Activated T-helper 2 cell treated with anti-CD3 and anti-CD28 coated beads, Interferon-gamma antibody, Interleukin-2, Interleukin-4, amounts not matched to agents 10 μg/mL and 5 μg/mL and 100 μg/mL, durations not matched to agents 14 hours and 24 hours and 36 hours (primary cell): ENCODE data around the gene B4GALT4. TPM values are rescaled to one million over a fixed set of nuclear protein-coding genes. Genes with fewer than 3 reads are reported as not detected.
"Not testable (repeated sequence)": the region's sequence is repeated elsewhere in the genome, so short reads cannot be mapped to it uniquely, and the experiment has no call there.

Experiments used
- DNase-seq: peaks from one replicate; pipeline ENCODE4 v3.0.0; 2021; ENCODE audit warnings: low spot score
- H3K27ac Mint-ChIP-seq: one replicate; pipeline ENCODE4 v1.8.0; 2021; ENCODE audit warnings: mixed read lengths
- H3K27me3 Mint-ChIP-seq: one replicate; pipeline ENCODE4 v1.8.0; 2021; ENCODE audit warnings: low read depth, mixed read lengths
- H3K36me3 Mint-ChIP-seq: one replicate; pipeline ENCODE4 v1.8.0; 2021; ENCODE audit warnings: low read depth, mixed read lengths
- H3K4me1 Mint-ChIP-seq: one replicate; pipeline ENCODE4 v1.8.0; 2021; ENCODE audit warnings: low read depth, mixed read lengths
- H3K4me3 Mint-ChIP-seq: one replicate; pipeline ENCODE4 v1.8.0; 2021; ENCODE audit warnings: low read depth, mild to moderate bottlenecking, moderate library complexity, mixed read lengths
- H3K9me3 Mint-ChIP-seq: one replicate; pipeline ENCODE4 v1.8.0; 2021; ENCODE audit warnings: mixed read lengths
- intact Hi-C: fragments of 100-400 bp; cut with micrococcal nuclease; formaldehyde crosslinking; loops from one replicate; pipeline ENCODE4 v1.15.1; 2023
- total RNA-seq: library from RNA; stranded (reverse); gene quantifications from 2 replicates; pipeline ENCODE4 v1.2.3, GENCODE V29; 2022

B4GALT4 gene
- total RNA-seq, 1 donor from 2014 or later, result 20.1 TPM

DNA sequence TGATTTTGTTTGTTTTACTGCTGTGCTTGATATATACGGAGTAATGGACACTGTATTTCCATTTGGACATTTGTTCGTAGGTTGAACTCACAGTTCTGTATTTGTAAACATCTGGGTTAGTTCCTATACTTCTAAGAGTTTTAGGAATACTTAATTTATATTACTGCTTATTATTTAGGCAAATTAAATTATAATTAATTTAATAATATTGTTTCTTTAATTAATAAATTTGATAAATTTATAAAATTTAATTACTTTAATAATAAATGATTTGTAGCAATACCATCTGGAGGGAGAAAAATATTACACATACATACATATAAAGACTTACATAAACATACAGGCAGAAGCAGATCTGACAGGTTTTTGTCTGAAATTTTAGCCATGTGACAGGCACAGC, 14.5 kb upstream of the B4GALT4 start:
- H3K4me3 Mint-ChIP-seq, result no peak overlapping the region
- H3K27me3 Mint-ChIP-seq, result peaks cover 17% of the 10 kb centered on the region
- no peaks in the 10 kb centered on the region for H3K4me1 Mint-ChIP-seq
- no peaks in the 10 kb centered on the region for H3K9me3 Mint-ChIP-seq
- intact Hi-C loops, result no loop called here
- H3K27ac Mint-ChIP-seq, result no peak overlapping the region
- no peak for DNase-seq
- no peaks in the 10 kb centered on the region for H3K36me3 Mint-ChIP-seq

DNA sequence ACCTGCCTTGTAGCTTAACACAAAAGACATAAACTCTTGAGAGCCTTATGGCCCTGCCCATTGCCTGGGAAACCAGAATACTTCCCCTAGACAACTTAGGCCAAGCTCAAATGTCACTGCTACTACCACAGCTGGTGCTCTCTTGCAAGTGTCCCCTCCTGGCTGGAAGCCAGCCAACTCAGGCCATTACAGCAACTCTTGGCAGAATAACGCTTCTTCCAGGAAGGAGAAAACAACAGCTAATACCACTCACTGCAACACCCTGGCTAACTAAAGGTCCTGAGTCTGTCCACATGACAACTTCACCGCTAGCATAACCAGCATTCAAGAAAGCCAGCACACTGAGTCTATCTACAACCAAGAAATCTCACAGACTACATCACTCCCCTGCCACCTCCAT, 5.1 kb upstream of the B4GALT4 start:
- no peaks in the 10 kb centered on the region for H3K36me3 Mint-ChIP-seq
- H3K4me3 Mint-ChIP-seq, result no peak overlapping the region
- H3K27ac Mint-ChIP-seq, result no peak overlapping the region
- intact Hi-C loops, result no loop called here
- peaks cover 6% of the 10 kb centered on the region for H3K4me1 Mint-ChIP-seq
- peaks cover 19% of the 10 kb centered on the region for H3K9me3 Mint-ChIP-seq
- DNase-seq, result no peak
- H3K27me3 Mint-ChIP-seq, result peaks cover 9% of the 10 kb centered on the region

DNA sequence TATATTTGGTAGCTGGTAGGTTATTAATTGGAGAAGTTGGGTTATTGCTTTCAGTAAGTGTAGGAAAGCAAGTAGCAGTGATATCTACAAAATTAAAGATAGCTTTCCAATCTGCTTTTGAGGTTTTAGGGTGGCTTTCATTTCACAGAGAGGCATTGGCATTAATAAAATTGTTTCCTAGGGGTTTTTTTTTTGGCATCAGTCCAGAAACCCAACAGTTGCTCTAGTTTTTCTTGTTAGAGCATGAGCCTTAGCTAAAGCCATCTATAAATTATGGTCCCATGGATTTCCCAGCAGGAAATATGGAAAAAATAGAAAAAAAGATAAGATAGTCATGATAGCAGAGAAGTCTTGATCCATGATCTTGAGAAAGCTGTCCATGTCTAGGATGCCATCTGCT, 3.0 kb upstream of the B4GALT4 start:
- peaks cover 15% of the 10 kb centered on the region for H3K4me1 Mint-ChIP-seq
- DNase-seq, result no peak
- H3K4me3 Mint-ChIP-seq, result no peak overlapping the region
- intact Hi-C loops, result loop anchor here (5.0 kb wide), 1 partner anchor 254 kb away; the partner anchor contains the start of gene TIMMDC1
- H3K36me3 Mint-ChIP-seq, result no peaks in the 10 kb centered on the region
- no peak overlapping the region for H3K27ac Mint-ChIP-seq
- H3K27me3 Mint-ChIP-seq, result no peaks in the 10 kb centered on the region
- peaks cover 10% of the 10 kb centered on the region for H3K9me3 Mint-ChIP-seq

GRCh38 chr3:119243058-119243529, 2.4 kb upstream of the B4GALT4 start:
- H3K27ac Mint-ChIP-seq, H3K36me3 Mint-ChIP-seq, H3K4me3 Mint-ChIP-seq, H3K9me3 Mint-ChIP-seq, H3K27me3 Mint-ChIP-seq, DNase-seq: not testable (repeated sequence)
- peaks cover 16% of the 10 kb centered on the region for H3K4me1 Mint-ChIP-seq
- intact Hi-C loops, result loop anchor here (5.0 kb wide), 1 partner anchor 254 kb away; the partner anchor contains the start of gene TIMMDC1

DNA sequence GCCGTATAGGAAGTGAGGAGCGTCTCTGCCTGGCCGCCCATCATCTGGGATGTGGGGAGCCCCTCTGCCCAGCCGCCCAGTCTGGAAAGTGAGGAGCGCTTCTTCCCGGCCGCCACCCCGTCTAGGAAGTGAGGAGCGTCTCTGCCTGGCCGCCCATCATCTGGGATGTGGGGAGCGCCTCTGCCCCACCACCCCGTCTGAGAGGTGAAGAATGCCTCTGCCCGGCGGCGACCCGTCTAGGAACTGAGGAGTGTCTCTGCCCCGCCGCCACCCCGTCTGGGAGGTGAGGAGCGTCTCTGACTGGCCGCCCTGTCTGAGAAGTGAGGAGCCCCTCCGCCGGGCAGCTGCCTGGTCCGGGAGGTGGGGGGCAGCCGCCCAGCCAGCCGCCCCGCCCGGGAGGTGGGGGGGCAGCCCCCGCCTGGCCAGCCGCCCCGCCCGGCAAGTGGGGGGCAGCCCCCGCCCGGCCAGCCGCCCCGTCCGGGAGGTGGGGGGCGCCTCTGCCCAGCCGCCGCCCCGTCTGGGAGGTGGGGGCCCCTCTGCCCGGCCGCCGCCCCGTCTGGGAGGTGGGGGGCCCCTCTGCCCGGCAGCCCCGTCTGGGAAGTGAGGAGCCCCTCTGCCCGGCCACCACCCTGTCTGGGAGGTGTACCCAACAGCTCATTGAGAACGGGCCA, 1.8 kb upstream of the B4GALT4 start:
- peaks cover 16% of the 10 kb centered on the region for H3K4me1 Mint-ChIP-seq
- H3K4me3 Mint-ChIP-seq, DNase-seq, H3K36me3 Mint-ChIP-seq, H3K9me3 Mint-ChIP-seq, H3K27me3 Mint-ChIP-seq, H3K27ac Mint-ChIP-seq: not testable (repeated sequence)
- intact Hi-C loops, result loop anchor here (5.0 kb wide), 1 partner anchor 255 kb away; the partner anchor contains the start of gene TIMMDC1

- Mint-ChIP-seq H3K4me3 (peak overlapping the region; percentile 84), H3K27me3 (no peaks in the 10 kb centered on the region), H3K36me3 (peaks cover 18% of the 10 kb centered on the region), H3K9me3 (no peaks in the 10 kb centered on the region), H3K4me1 (peaks cover 32% of the 10 kb centered on the region), H3K27ac (peak overlapping the region; percentile 85)
- DNase-seq, result no peak
- intact Hi-C loops, result loop anchor here (1.0 to 5.0 kb wide), 8 partner anchors 55 to 437 kb away; partner anchors contain the start of genes ARHGAP31, COX17, TIMMDC1 and TMEM39A
Observed at GRCh38 chr3:119240101-119240590, 532 bp downstream of the B4GALT4 start.

GRCh38 chr3:119239206-119239820, 1.4 kb downstream of the B4GALT4 start:
- Mint-ChIP-seq H3K9me3 (no peaks in the 10 kb centered on the region), H3K36me3 (peaks cover 25% of the 10 kb centered on the region), H3K27me3 (no peaks in the 10 kb centered on the region), H3K27ac (peak overlapping the region; percentile 85), H3K4me3 (peak overlapping the region; percentile 84), H3K4me1 (peaks cover 39% of the 10 kb centered on the region)
- DNase-seq, result no peak
- intact Hi-C loops, result loop anchor here (1.0 kb wide), 1 partner anchor 461 kb away; no protein-coding TSS in a partner anchor

DNA sequence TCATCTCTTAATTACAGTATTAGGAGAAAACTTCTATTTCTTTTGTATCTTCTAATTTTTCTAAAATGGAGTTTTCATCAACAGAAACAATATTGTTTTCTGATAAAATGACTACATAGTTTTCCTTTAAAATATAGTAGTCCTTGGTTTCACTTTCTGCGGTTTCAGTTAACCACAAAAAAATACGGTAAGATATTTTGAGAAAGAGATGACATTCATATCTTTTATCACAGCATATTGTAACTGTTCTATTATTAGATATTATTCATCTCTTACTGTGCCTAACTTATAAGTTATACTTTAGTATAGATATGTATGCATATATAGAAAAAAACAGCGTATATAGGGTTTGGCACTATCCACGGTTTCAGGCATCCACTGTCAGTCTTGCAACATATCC, 2.3 kb downstream of the B4GALT4 start:
- H3K4me1 Mint-ChIP-seq, result peaks cover 39% of the 10 kb centered on the region
- H3K4me3 Mint-ChIP-seq, result no peak overlapping the region
- intact Hi-C loops, result no loop called here
- no peak for DNase-seq
- no peaks in the 10 kb centered on the region for H3K27me3 Mint-ChIP-seq
- H3K36me3 Mint-ChIP-seq, result peaks cover 28% of the 10 kb centered on the region
- no peaks in the 10 kb centered on the region for H3K9me3 Mint-ChIP-seq
- no peak overlapping the region for H3K27ac Mint-ChIP-seq

DNA sequence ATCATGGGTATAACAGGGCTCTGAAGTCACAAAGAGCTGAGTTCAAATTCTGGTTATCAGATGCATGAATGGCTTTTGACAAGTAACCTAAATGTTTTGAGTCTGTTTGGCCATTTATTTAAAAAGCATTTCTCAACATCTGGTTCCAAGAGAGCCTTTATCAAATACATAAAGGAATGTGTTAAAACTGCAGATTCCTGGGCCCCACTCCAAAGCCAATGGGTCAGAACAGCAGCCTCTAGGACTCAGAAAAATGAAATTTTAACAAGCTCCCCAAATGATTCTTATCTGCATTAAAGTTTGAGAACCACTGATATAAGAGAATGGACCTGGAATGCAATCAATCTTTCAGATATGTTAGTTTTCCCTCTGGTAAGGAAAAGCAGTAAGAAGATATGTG, 3.4 kb downstream of the B4GALT4 start:
- H3K4me1 Mint-ChIP-seq, result peaks cover 40% of the 10 kb centered on the region

GRCh38 chr3:119236756-119237155, 3.9 kb downstream of the B4GALT4 start:
- intact Hi-C loops, result no loop called here
- Mint-ChIP-seq H3K36me3 (peaks cover 42% of the 10 kb centered on the region), H3K4me1 (peaks cover 44% of the 10 kb centered on the region), H3K27me3 (no peaks in the 10 kb centered on the region), H3K9me3 (no peaks in the 10 kb centered on the region), H3K4me3 (no peak overlapping the region), H3K27ac (no peak overlapping the region)
- DNase-seq, result no peak

More for the DNA sequence above, 3.4 kb downstream of the B4GALT4 start:
- Mint-ChIP-seq H3K9me3 (no peaks in the 10 kb centered on the region), H3K27ac (no peak overlapping the region), H3K27me3 (no peaks in the 10 kb centered on the region), H3K36me3 (peaks cover 37% of the 10 kb centered on the region), H3K4me3 (no peak overlapping the region)
- DNase-seq, result no peak
- intact Hi-C loops, result no loop called here

GRCh38 chr3:119235151-119235550, 5.5 kb downstream of the B4GALT4 start:
- no peaks in the 10 kb centered on the region for H3K27me3 Mint-ChIP-seq
- DNase-seq, result no peak
- H3K27ac Mint-ChIP-seq, result peak overlapping the region; percentile 4
- peaks cover 55% of the 10 kb centered on the region for H3K36me3 Mint-ChIP-seq
- intact Hi-C loops, result no loop called here
- H3K4me3 Mint-ChIP-seq, result no peak overlapping the region
- peaks cover 41% of the 10 kb centered on the region for H3K4me1 Mint-ChIP-seq
- no peaks in the 10 kb centered on the region for H3K9me3 Mint-ChIP-seq

- no peak for DNase-seq
- intact Hi-C loops, result no loop called here
- Mint-ChIP-seq H3K4me3 (no peak overlapping the region), H3K4me1 (peaks cover 36% of the 10 kb centered on the region), H3K27ac (peak overlapping the region; percentile 28), H3K36me3 (peaks cover 60% of the 10 kb centered on the region), H3K27me3 (no peaks in the 10 kb centered on the region), H3K9me3 (no peaks in the 10 kb centered on the region)
Observed at GRCh38 chr3:119234610-119235009, 6.1 kb downstream of the B4GALT4 start.

DNA sequence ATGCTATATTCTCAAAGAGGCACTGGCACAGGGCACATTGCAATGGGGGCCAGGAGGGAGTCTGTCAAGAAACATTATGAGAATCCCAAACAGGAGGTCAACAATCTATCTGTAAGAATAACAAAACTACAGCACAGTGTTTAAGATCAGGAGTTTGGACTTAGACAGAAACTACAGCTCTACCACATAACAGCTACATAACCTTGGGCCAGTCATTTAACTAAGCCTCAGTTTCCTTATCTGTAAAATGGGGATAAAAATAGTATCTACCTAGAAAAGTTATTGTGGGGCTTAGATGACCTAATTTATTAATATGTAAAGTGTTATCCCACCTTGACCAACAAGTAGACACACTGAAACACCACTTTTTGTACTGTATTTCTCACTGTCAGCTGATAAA, 9.9 kb downstream of the B4GALT4 start:
- intact Hi-C loops, result no loop called here
- DNase-seq, result no peak
- Mint-ChIP-seq H3K27ac (no peak overlapping the region), H3K4me3 (no peak overlapping the region), H3K27me3 (no peaks in the 10 kb centered on the region), H3K4me1 (peaks cover 23% of the 10 kb centered on the region), H3K9me3 (no peaks in the 10 kb centered on the region), H3K36me3 (peaks cover 82% of the 10 kb centered on the region)
